SK-N-SH (cell line): ENCODE measurements around the gene CFAP299. TPM values are rescaled to one million over a fixed set of nuclear protein-coding genes. Genes with fewer than 3 reads are reported as not detected.

Experiments
- CTCF ChIA-PET: fragments of 300-600, 350-600 bp; formaldehyde crosslinking; extraction: SDS; loops from one replicate; lab custom pipeline; 2021; lab: Yijun Ruan, JAX
- POLR2A ChIA-PET: fragments of 350-600 bp; sonication (Branson Sonifier 250); formaldehyde crosslinking; extraction: SDS; loops from one replicate; lab custom pipeline; 2020; ENCODE audit warnings: antibody characterized with exemption, inconsistent platforms; lab: Yijun Ruan, JAX
- DNase-seq: peaks from one replicate; pipeline ENCODE4 v3.0.0; 2012
- H2AFZ ChIP-seq: fragments of 200-600 bp; sonication (generic); 2 replicates; pipeline ENCODE4 v1.8.1; 2016; ENCODE audit warnings: antibody characterized with exemption, mild to moderate bottlenecking, low read depth
- H3F3A ChIP-seq: fragments of 200-600 bp; sonication (generic); replicated peaks from 2 replicates; pipeline ENCODE3; 2016; ENCODE audit warnings: antibody characterized with exemption, mild to moderate bottlenecking; ENCODE audit not compliant: insufficient read depth
- H3K27ac ChIP-seq, 2 experiments: fragments of 200-500 bp in 1 of 2; fragments of 200-600 bp in 1 of 2; sonication (Bioruptor generic) in 1 of 2; sonication (generic), shearing (Covaris generic) in 1 of 2; 2 replicates each; pipeline versions ENCODE4 v1.5.1 to v1.6.1; 2014 to 2016; ENCODE audit warnings: low read depth in 2 of 2, inconsistent platforms in 1 of 2, low read length in 1 of 2, mild to moderate bottlenecking in 1 of 2, mixed read lengths in 1 of 2
- H3K27me3 ChIP-seq: fragments of 200-600 bp; sonication (generic), shearing (Covaris generic); 2 replicates; pipeline ENCODE4 v1.6.1; 2016; ENCODE audit warnings: mixed run types; ENCODE audit not compliant: insufficient read depth
- H3K36me3 ChIP-seq, 2 experiments: fragments of 200-500 bp in 1 of 2; fragments of 200-600 bp in 1 of 2; sonication (Bioruptor generic) in 1 of 2; sonication (generic) in 1 of 2; replicated peaks in 1 of 2; 2 replicates each; pipeline versions ENCODE3 to v1.5.1; 2014 to 2016; ENCODE audit warnings: low read length in 1 of 2, mild to moderate bottlenecking in 1 of 2; ENCODE audit not compliant: insufficient read depth in 2 of 2, control insufficient read depth in 1 of 2
- H3K4me1 ChIP-seq, 2 experiments: fragments of 200-500 bp in 1 of 2; fragments of 200-600 bp in 1 of 2; sonication (Bioruptor generic) in 1 of 2; sonication (generic), shearing (Covaris generic) in 1 of 2; 2 replicates each; pipeline versions ENCODE4 v1.5.1 to v1.6.1; 2014 to 2016; ENCODE audit warnings: low read depth in 1 of 2, low read length in 1 of 2, mixed run types in 1 of 2; ENCODE audit not compliant: insufficient read depth in 2 of 2, control insufficient read depth in 1 of 2
- H3K4me2 ChIP-seq: fragments of 200-600 bp; sonication (generic), shearing (Covaris generic); 2 replicates; pipeline ENCODE4 v1.6.1; 2017; ENCODE audit warnings: mixed run types
- H3K4me3 ChIP-seq, 2 experiments: fragments of 200-500 bp in 1 of 2; fragments of 200-600 bp in 1 of 2; sonication (Bioruptor generic) in 1 of 2; sonication (generic), shearing (Covaris generic) in 1 of 2; 2 replicates each; pipeline versions ENCODE4 v1.5.1 to v1.8.1; 2014 to 2016; ENCODE audit warnings: low read depth in 2 of 2, inconsistent platforms in 1 of 2, low read length in 1 of 2, mild to moderate bottlenecking in 1 of 2, mixed read lengths in 1 of 2, moderate library complexity in 1 of 2
- H3K79me2 ChIP-seq: fragments of 200-600 bp; sonication (generic); 2 replicates; pipeline ENCODE4 v1.8.1; 2017; ENCODE audit warnings: mild to moderate bottlenecking; ENCODE audit not compliant: insufficient read depth
- H3K9ac ChIP-seq: fragments of 200-600 bp; sonication (generic); 2 replicates; pipeline ENCODE4 v1.6.1; 2017; ENCODE audit warnings: mixed run types
- H3K9me2 ChIP-seq: fragments of 200-600 bp; sonication (generic); 2 replicates; pipeline ENCODE4 v1.6.1; 2017; ENCODE audit warnings: mixed run types
- H3K9me3 ChIP-seq: fragments of 200-600 bp; sonication (generic); 2 replicates; pipeline ENCODE4 v1.6.1; 2017; ENCODE audit warnings: mixed run types, mild to moderate bottlenecking, moderate library complexity
- H4K20me1 ChIP-seq: fragments of 200-600 bp; sonication (generic); 2 replicates; pipeline ENCODE4 v1.6.1; 2017; ENCODE audit warnings: mild to moderate bottlenecking, mixed run types; ENCODE audit not compliant: insufficient read depth
- CTCF ChIP-seq: fragments of 200-600 bp; sonication (generic); IDR thresholded peaks from 2 replicates; pipeline ENCODE4 v1.6.1; 2017; ENCODE audit warnings: antibody characterized with exemption, mild to moderate bottlenecking, moderate library complexity
- ELF1 ChIP-seq: IDR thresholded peaks from 2 replicates; pipeline ENCODE4 v1.4.0; 2012
- FOSL2 ChIP-seq: IDR thresholded peaks from 2 replicates; pipeline ENCODE4 v1.4.0; 2012; ENCODE audit warnings: low read depth, mild to moderate bottlenecking, moderate library complexity, borderline replicate concordance
- FOXJ3 ChIP-seq: sonication (generic); formaldehyde crosslinking; IDR thresholded peaks from 2 replicates; pipeline ENCODE4 v1.5.1; 2020; ENCODE audit warnings: mild to moderate bottlenecking, missing genetic modification reagents
- FOXM1 ChIP-seq: IDR thresholded peaks from 2 replicates; pipeline ENCODE4 v1.4.0; 2012; ENCODE audit warnings: low read depth, mild to moderate bottlenecking
- GABPA ChIP-seq: IDR thresholded peaks from 2 replicates; pipeline ENCODE4 v1.4.0; 2012; ENCODE audit warnings: low read depth, mild to moderate bottlenecking
- IRF3 ChIP-seq: fragments of 150-350 bp; IDR thresholded peaks from 2 replicates; pipeline ENCODE4 v1.6.1; 2016; ENCODE audit warnings: mild to moderate bottlenecking, low read depth, low read length
- JUND ChIP-seq: IDR thresholded peaks from 2 replicates; pipeline ENCODE4 v1.4.0; 2012
- MEF2A ChIP-seq: IDR thresholded peaks from 2 replicates; pipeline ENCODE4 v1.4.0; 2012; ENCODE audit warnings: low read depth, borderline replicate concordance
- MXI1 ChIP-seq: IDR thresholded peaks from 2 replicates; pipeline ENCODE4 v1.6.1; 2012; ENCODE audit warnings: mild to moderate bottlenecking, low read depth, low read length, improper control_type of control experiment
- POLR2AphosphoS5 ChIP-seq: IDR thresholded peaks from 2 replicates; pipeline ENCODE4 v1.6.1; 2012; ENCODE audit warnings: low read depth, low read length
- RCOR1 ChIP-seq: fragments of 150-350 bp; IDR thresholded peaks from 2 replicates; pipeline ENCODE4 v1.6.1; 2017; ENCODE audit warnings: antibody characterized with exemption, low read length
- REST ChIP-seq: IDR thresholded peaks from 2 replicates; pipeline ENCODE4 v1.6.1; 2012; ENCODE audit warnings: mild to moderate bottlenecking, low read depth, low read length, moderate library complexity
- RFX5 ChIP-seq: IDR thresholded peaks from 2 replicates; pipeline ENCODE4 v1.6.1; 2012; ENCODE audit warnings: mild to moderate bottlenecking, improper control_type of control experiment, low read length
- SIN3A ChIP-seq: IDR thresholded peaks from 2 replicates; pipeline ENCODE4 v1.6.1; 2012; ENCODE audit warnings: low read depth, mild to moderate bottlenecking, low read length, moderate library complexity, borderline replicate concordance
- TEAD4 ChIP-seq: IDR thresholded peaks from 2 replicates; pipeline ENCODE4 v1.4.0; 2012; ENCODE audit warnings: mild to moderate bottlenecking, borderline replicate concordance; ENCODE audit not compliant: insufficient read depth
- USF2 ChIP-seq: fragments of 150-350 bp; IDR thresholded peaks from 2 replicates; pipeline ENCODE4 v1.6.1; 2017; ENCODE audit warnings: antibody characterized with exemption, low read length, low read depth, borderline replicate concordance
- YY1 ChIP-seq: IDR thresholded peaks from 2 replicates; pipeline ENCODE4 v1.4.0; 2012; ENCODE audit warnings: low read depth, mild to moderate bottlenecking
- ZBTB33 ChIP-seq: IDR thresholded peaks from 2 replicates; pipeline ENCODE4 v1.4.0; 2012; ENCODE audit warnings: low read depth, borderline replicate concordance
- WGBS: methylation state at CpG from one replicate; pipeline ENCODE4 v1.1.6; 2017; ENCODE audit warnings: low lambda C conversion rate; 5-methylcytosine and 5-hydroxymethylcytosine counted together
- polyA plus RNA-seq, 3 experiments: library from polyadenylated mRNA; depleted of rRNA; stranded (reverse); fragments of >200 nt; gene quantifications; 2 replicates each; pipeline ENCODE4 v1.2.3, GENCODE V29; 2012

CFAP299 gene
- polyA plus RNA-seq, 1 of the 3 experiments (the other 2 are of a cell fraction): 1.2 TPM

GRCh38 chr4:80730158-80730557 is 394.6 kb downstream of the CFAP299 start:
- POLR2A ChIA-PET: no interaction called here
- no peak overlapping the region for H2AFZ ChIP-seq
- H3K4me1 ChIP-seq: no peaks in the 10 kb centered on the region
- H3K36me3 ChIP-seq: no peaks in the 10 kb centered on the region
- no peak overlapping the region for H3K4me2 ChIP-seq
- H3F3A ChIP-seq: peaks cover 10% of the 10 kb centered on the region
- no peak overlapping the region for H3K4me3 ChIP-seq
- CTCF ChIA-PET: no interaction called here
- no peak for DNase-seq
- H3K27ac ChIP-seq: no peak overlapping the region
- H4K20me1 ChIP-seq: no peaks in the 10 kb centered on the region
- H3K9me2 ChIP-seq: no peaks in the 10 kb centered on the region
- H3K9me3 ChIP-seq: no peaks in the 10 kb centered on the region
- WGBS: 0% methylated on average over 1 of the region's 1 CpG
- H3K9ac ChIP-seq: no peak overlapping the region
- H3K27me3 ChIP-seq: no peaks in the 10 kb centered on the region
- no peaks in the 10 kb centered on the region for H3K79me2 ChIP-seq
- TF ChIP-seq TEAD4 (no peak), SIN3A (no peak)

GRCh38 chr4:80731436-80731835 is 395.9 kb downstream of the CFAP299 start:
- no peaks in the 10 kb centered on the region for H3K79me2 ChIP-seq
- CTCF ChIA-PET: no interaction called here
- no peaks in the 10 kb centered on the region for H4K20me1 ChIP-seq
- TF ChIP-seq SIN3A (no peak), FOSL2 (no peak), MEF2A (no peak), JUND (no peak), FOXM1 (no peak), IRF3 (no peak), REST (no peak), MXI1 (no peak), RCOR1 (no peak), ELF1 (no peak), USF2 (no peak), RFX5 (no peak), GABPA (no peak), CTCF (no peak), POLR2AphosphoS5 (no peak), FOXJ3 (CRISPR knock-in tag) (no peak), YY1 (no peak), ZBTB33 (no peak)
- TF ChIP-seq, all 33 proteins: peak for 0
- H3K9ac ChIP-seq: no peak overlapping the region
- H3K9me3 ChIP-seq: no peaks in the 10 kb centered on the region
- no peak overlapping the region for H3K27ac ChIP-seq
- H3K4me3 ChIP-seq: no peak overlapping the region
- no peaks in the 10 kb centered on the region for H3K9me2 ChIP-seq
- H3K4me1 ChIP-seq: no peaks in the 10 kb centered on the region
- DNase-seq: no peak
- H3K27me3 ChIP-seq: no peaks in the 10 kb centered on the region
- no peaks in the 10 kb centered on the region for H3K36me3 ChIP-seq
- no peak overlapping the region for H3K4me2 ChIP-seq
- POLR2A ChIA-PET: no interaction called here
- H3F3A ChIP-seq: peaks cover 10% of the 10 kb centered on the region
- no peak overlapping the region for H2AFZ ChIP-seq
- 0% methylated on average over 1 of the region's 1 CpG for WGBS
